NCI-H1436 treated with DMSO at 0.1 percent for 48 hours (cell line): ENCODE measurements around the gene OXTR.

ENCODE experiments used
- DNase-seq: peaks from one replicate; lab custom pipeline; 2025; lab: John Stamatoyannopoulos, UW

OXTR gene

DNA sequence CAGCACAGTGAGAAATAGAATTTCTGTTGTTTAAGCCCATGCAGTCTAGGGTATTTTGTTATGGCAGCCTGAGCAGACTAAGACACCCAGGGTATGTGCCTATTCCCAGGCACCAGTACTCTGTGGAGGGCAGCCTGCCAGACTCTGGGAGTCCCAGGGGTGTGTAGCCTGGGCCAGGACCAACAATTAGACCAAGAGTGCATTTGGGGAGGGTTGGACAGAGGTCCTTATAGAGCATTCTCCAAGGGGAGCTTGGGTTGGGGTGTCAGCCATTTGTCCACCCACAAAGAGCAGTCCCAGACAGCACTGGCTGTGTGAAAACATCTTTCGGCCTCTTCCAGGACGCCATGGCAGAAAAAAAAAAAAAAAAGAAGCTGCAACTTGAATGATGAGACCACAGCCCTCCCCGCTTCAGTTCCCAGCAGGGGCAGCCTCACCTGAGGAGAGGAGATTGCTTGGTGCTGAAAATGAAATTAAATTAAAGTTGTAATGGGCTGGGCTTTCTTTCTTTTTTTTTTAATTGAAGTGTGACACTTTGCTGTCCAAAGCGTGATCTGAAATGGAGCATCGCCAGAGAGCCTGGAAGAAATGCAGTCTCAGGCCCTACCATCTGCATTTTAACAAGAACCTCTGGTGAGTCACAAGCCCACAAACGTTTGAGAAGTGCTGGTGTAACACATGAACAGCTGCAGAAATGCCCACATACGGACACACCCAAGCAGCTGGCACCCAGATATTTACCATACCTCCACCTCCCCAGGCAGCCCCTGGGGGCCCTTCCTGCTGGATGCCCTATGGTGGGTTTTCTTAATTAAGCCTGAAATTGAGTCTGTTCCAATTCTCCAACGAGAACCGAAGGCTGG is 57.1 kb downstream of the OXTR start:
- DNase-seq: no peak

DNA sequence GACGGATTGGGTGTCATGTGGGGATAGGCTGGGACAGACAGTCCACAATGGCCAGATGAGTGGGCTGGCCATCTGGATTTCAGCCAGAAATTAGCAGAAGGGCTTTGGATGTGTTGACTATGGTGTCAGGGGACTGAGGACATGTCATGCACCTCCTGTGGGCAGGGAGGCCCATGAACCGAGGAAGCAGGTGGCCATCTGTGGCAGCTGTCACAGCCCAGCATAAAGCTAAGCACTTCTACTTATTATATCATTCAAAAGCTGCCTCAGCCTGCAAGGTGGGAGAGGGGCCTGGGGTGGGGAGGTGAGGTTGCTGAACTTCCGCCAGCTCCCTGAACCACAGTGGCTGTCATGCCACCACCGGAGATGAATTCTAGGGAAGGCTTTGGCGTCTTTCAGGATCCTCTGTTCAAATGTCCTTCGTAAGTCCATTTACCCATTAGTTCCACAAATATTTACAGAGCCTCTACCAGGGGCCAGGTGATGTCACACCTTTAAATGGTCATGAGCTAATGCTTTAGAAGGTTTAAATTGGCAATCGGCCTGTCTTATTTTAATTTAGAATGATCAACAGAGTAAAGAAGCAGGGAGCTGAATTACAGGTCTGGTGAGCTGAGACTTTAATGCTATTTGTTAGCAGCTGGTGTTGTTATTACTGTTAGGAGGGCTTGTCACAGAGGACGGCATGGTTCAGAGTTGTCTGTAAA is 59.5 kb downstream of the OXTR start:
- DNase-seq: no peak

DNA sequence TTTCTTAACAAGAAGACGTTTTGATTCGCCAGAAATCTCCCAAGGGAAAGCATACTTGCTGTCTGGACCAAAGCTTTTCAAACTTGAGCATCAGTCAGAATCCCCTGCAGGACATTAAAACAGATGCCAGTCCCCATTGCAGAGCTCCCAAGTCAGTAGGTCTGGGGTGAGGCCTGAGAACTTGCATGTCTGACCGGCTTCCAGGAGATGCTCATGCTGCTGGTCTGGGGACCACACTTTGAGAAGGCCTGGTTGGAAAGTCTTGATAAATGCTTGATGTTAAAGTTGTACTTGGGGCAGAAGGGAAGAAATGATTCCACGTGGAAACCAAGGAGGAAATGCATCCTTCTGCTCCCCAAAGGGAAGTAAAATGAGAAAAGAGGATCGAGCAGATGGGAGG is 60.1 kb downstream of the OXTR start:
- DNase-seq: no peak

DNA sequence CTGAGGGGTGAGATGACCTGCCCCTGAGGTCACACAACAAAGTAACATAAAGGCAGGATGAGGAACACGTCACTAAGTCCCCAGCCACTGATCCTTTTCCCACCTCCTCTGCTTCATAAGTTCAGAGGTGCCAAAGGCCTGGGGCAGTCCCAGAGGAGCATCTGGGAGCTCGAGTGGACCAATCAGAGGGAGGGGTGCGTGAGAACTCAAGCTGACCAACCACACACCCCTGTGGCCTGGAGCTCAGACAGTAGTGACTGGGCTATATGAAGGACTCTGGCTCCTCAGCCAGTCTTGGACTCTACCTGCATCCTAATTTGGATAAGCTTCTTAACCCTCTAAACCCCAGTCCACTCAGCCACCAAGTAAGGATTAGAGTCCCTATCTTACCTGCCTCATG is 63.8 kb downstream of the OXTR start:
- DNase-seq: no peak

DNA sequence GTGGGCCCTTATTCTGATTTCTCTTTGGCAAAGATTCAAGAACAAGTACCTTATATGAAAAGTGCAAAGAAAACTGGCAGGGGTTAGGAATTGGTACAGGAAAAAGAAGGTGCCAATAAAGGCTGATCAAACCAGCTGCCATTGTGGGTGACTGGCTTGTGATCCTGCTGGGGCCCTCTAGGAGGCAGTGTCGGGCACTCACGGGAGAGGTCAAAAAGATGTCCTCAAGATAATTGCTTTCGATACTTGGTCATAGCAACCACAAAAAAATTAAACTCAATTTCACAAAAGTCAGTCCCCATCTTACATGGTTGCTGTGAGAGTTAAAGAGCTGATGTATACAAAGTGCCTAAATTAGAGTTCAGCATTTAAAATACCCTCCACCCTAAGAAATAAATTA is 66.9 kb downstream of the OXTR start:
- no peak for DNase-seq
